UCSD-AML1 (cell line): ENCODE measurements around the gene SH3BP1.

Experiments
- DNase-seq: peaks from one replicate; lab custom pipeline; 2025; ENCODE audit not compliant: unreplicated experiment; lab: John Stamatoyannopoulos, UW

SH3BP1 gene

DNA sequence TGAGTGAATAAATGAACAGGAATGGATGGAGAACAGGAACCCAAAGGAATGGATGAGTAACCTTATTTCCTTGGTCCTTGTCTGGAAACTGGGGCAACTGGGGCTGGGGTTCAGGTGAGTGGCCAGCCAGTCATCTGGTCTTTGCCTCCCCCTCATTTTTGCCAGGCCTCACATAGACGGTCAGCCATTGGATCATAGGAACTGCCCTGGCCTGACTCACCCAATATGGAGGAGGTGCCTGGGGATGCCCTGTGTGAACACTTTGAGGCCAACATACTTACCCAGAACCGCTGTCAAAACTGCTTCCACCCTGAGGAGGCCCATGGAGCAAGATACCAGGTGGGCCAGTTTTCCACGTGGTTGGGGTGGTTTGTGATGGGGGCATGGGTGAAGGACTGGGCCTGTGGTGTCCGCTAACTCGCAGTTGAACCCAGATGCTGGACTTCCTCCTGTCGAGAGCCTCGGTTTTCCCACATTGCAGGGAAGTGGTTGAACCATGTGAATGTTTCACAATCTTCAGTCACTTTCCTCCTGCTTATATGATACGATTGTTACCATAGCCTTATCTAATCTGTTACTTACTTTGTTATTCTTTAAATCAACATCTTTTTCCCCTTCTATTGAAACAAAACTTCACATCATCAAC, 61.8 kb downstream of the SH3BP1 start:
- DNase-seq = peak; percentile 45

DNA sequence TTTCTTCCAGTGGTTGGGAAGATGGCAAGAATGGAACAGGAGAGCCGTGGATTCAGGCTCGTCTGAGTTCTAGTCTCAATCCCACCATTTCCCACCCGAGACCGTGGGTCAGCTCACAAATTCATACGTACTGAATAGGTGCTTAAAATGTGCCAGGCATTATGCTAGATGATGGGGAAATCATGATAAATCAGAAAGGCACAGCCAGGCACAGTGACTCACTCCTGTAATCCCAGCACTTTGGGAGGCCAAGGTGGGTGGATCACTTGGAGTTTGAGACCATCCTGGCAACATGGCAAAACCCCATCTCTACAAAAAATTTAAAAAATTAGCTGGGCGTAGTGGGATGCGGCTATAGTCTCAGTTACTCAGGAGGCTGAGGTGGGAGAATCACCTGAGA, 64.4 kb downstream of the SH3BP1 start:
- no peak for DNase-seq

DNA sequence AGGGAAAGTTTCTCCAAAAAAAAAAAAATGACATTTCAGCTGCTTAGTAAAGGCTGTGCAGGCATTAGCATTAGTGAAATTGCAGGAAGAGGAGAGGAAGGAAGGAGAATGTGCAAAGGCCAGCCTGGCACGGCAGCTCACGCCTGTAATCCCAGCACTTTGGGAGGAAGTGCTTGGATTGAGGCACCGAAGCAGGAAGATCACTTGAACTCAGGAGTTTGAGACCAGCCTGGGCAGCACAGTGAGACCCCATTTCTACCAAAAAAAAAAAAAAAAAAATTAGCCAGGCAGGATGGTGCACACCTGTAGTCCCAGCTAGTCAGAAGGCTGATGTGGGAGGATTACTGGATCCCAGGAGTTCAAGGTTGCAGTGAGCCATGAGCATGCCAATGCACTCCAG, 65.2 kb downstream of the SH3BP1 start:
- no peak for DNase-seq

DNA sequence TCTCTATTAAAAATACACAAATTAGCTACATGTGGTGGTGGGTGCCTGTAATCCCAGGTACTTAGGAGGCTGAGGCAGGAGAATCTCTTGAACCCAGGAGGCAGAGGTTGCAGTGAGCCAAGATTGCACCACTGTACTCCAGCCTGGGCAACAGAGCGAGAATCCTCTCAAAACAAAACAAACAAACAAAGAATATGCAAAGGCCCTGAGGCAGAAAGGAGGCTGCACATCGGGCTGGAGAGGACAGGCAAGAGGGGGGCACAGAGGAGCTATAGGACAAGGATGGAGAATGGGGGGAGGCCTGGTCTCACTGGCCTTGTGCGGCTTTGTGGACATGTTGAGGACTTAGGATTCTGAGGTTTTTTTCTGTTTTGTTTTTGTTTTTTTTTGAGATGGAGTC, 65.7 kb downstream of the SH3BP1 start:
- no peak for DNase-seq
